Stimulated activated CD8-positive, alpha-beta memory T cell treated with anti-CD3 and anti-CD28 coated beads, Interleukin-4, amount 100 ng/mL, for 24 hours (primary cell): ENCODE results near the gene PYGM.

Experiments
- DNase-seq: peaks from one replicate; pipeline ENCODE4 v3.0.0-alpha.2; 2020; ENCODE audit warnings: low read depth

Gene PYGM

DNA sequence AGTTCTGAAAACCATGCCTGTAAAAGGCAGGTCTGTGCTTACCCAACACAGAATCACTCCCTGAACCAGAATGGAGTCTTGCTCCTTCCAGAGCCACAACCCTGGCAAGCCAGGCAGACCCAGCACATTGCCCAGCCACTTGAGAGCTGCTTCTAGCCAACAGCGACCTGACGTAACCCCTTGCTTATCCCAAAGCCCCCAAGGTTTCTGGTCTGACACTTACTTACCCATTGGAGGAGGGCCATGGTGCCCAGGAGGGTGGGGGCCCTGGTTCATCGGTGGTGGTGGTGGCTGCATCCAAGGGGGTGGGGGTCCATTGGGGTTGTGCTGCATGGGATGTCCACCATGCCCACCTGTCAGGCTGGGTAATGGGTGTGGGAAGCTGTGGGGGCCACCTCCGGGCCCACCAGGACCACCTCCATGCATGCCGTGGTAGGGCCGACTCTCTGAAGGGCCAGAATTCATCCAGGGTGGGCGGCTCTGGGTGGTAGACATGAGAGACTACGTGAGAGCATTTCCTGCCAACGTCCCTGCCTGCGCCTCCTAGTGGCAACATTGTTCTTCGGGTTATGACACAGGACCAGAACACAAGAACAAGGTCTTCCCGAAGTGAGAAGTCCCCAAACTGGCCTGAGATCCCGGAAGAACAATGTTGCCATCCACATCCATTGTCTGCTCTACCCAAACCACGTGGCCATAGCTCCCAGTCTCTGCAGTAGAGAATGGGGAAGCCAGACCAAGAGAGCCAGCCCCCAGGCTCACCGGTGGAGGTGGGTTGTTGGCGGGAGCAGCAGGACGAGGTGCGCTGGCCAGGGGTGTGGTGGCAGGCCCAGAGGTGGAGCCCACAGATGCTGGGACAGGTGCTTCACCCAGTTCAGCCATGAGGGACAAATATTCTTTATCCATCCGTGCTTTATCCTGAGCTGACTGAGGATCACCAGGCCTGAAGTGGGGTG lies 7.8 kb upstream of the PYGM start:
- DNase-seq: peak; percentile 72

DNA sequence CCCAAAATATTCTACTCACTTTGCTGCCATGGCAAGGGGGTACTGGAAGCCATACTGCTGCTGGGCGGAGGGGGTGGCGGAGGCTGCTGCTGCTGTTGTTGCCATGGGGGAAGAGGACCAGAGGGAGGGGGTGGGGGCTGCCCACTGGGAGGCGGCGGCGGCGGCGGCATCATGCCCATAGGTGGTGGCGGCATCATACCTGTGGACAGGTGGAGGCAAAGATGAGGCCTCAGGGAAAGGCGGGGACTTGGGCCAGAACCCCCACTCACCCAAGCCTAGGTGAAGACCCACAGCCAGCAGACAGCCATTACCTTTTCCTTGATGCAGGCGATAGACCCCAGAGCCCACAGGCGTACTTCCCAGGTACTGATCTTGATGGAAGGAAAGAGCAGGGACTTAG lies 7.1 kb upstream of the PYGM start:
- DNase-seq: no peak

GRCh38 chr11:64765851-64766665 lies 6.3 kb upstream of the PYGM start:
- DNase-seq: no peak

DNA sequence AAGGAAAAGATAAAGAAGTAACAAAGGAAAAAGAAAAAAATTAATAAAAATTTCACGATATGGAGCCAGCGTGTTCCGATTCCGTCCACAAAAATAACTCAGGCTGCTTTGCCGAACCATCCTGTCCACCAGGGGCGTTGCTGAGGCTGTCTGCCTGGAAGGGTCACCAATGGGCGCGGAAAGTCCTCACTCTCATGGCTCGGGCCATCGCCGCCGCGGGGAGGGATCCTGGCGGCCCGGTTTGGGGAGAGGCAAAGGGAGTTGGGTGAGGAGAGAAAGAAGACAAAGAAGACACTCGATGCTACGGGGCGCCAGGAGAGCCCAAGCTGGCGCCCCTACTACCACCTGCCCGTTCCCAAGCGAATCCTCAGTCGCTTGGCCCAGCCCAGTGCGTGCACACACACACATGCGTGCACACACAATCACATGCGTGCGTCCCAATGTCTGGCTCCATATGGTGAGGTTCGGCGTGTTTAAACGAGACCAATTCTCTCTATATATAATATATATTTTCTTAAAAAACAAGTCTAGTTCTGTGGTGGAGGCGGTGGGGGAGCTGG lies 5.6 kb upstream of the PYGM start:
- DNase-seq: no peak

- no peak for DNase-seq
Observed at GRCh38 chr11:64764753-64765152, 5.0 kb upstream of the PYGM start.

- DNase-seq: peak; percentile 40
Observed at GRCh38 chr11:64764040-64764611, 4.4 kb upstream of the PYGM start.

GRCh38 chr11:64763526-64764039 lies 3.8 kb upstream of the PYGM start:
- no peak for DNase-seq

DNA sequence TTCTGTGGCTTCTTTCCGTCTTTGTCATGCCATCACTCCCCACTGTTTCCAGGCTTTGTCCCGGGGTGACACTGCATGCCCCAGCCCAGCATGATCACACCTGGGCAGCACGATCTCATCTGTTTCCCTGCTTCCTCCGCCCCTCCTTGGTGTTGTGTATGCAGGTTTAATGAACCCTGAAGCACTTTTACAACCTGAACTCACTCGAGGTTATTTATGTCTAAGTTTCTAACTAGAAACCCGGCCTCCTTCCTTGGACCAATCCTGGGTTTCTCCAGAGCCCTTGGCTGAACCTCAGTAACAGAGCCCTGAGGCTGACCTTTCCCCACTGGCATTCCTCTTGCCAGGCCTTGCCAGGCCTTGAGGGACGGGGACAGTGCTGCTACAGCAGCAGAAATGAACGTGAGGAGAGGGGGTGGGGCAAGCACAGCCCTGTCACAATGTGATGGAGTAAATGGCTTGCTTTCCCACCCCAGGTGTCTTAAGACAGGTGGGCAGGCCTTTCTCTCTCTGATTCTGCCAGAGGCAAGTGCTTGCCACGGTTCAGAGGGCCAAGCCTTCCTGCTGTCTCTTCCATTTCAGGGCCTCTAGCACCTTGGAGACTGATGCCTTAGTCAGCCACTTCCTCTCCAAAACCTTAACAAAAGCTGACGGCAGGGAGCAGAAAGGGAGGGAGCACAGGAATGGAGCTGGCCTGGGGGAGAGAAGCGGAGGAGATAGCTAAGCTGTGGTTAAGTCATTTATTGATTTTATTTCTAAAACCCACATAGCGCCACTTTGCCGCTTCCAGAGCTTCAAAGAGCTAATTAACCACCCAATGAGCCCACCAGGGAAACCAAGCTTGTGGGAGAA lies 3.1 kb upstream of the PYGM start:
- no peak for DNase-seq

- no peak for DNase-seq
Observed at GRCh38 chr11:64762277-64762673, 2.5 kb upstream of the PYGM start.

DNA sequence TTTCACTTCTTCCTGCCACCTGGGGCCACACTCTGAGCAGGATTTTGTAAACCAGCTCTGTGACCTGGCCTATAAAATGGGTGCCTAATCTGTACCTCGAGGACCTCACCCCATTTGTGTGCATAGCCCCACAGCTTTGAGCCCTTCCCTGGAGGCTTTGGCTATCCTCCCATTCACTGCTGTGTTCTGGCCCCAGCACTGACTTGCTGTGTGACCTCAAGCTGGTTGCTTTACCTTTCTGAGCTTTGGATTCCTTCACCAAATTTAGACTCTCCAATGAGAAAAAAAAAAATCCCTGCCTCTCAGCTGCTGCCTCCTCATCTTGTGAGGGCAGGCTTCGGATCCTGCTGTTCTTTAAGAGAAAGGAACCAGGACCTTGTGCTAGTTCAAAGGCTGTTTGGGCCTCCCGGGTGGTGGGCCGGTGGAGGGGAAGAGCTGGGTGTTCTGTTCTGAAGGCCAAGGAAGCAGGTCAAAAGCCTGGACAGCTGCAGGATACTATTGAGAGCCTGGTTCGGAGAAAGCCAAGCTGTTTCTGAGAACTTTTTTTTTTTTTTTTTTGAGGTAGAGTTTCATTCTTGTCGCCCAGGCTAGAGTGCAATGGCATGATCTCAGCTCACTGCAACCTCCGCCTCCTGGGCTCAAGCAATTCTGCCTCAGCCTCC lies 1.1 kb upstream of the PYGM start:
- DNase-seq: no peak

GRCh38 chr11:64759131-64759721 lies 548 bp downstream of the PYGM start:
- no peak for DNase-seq

DNA sequence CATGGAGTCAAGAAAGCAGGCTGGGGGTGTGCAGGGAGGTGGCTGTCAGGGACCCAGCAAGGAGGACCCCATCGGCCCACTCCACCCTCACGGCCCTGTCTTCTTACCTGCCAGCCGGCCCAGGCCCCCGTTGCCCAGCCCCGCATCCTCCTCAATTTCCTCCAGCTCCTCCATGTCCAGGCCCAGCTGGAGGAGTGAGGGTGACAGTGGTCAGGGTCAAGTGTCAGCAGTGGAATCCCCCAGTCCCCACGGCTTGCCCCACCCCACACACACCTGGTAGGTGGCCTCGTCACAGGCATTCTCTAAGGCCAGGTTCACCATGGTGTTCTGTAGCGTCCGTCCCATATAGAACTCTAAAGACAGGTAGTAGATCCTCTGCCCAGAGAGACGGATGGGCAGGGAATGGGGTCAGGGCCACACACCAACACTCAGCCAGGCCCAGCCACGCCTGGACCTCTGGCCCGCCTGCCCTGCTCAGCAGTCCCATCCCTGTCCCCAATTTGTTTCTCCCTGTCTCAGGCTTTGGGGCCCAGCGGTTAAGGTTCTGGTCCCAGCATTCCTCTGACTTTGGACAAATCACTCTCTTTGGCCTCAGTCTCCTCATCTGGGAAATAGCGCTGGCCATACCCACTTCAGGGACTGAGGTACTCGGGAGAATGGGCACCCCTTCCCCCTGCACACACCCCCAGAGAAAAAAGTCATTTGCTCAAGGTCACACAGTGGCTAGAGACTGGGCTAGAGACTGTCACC lies 1.3 kb downstream of the PYGM start:
- no peak for DNase-seq

DNA sequence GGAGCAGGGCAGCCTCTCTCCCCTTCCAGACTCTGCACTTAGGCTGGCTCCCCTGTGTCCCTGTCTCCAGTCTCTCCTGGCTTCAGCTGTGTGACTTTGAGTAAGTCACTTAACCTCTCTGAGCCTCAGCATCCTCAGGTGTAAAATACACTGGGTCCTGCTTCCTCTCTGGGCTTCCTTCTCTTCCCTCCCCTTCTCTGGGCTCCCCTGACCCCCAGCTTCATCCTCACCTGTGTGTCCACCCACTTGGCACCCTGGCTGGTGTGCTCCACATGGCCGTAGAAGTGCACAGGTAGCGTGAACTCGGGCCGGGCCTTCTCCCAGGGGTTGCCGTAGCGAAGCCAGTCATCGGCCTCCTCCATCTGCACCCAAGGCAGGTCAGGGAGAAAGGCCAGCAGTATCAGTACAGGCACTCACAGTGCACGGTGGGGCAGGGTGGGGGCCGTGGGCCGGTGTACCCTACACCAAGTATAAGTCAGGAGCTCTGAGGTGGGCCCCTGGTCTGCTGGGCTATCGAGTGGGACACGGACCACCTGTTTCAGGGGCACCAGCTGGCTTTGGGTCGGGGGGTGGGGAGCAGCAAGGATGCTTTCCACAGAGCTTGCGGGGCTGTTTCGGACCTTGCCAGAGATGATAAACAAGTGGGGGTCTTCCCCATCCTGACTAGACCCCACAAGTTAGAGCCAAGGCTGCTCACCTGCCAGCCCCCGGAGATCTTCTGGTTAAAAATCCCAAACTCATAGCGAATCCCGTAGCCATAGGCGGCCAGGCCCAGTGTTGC lies 2.0 kb downstream of the PYGM start:
- no peak for DNase-seq

GRCh38 chr11:64755681-64756361 lies 4.0 kb downstream of the PYGM start:
- no peak for DNase-seq

- no peak for DNase-seq
Observed at GRCh38 chr11:64754919-64755662, 4.7 kb downstream of the PYGM start.

DNA sequence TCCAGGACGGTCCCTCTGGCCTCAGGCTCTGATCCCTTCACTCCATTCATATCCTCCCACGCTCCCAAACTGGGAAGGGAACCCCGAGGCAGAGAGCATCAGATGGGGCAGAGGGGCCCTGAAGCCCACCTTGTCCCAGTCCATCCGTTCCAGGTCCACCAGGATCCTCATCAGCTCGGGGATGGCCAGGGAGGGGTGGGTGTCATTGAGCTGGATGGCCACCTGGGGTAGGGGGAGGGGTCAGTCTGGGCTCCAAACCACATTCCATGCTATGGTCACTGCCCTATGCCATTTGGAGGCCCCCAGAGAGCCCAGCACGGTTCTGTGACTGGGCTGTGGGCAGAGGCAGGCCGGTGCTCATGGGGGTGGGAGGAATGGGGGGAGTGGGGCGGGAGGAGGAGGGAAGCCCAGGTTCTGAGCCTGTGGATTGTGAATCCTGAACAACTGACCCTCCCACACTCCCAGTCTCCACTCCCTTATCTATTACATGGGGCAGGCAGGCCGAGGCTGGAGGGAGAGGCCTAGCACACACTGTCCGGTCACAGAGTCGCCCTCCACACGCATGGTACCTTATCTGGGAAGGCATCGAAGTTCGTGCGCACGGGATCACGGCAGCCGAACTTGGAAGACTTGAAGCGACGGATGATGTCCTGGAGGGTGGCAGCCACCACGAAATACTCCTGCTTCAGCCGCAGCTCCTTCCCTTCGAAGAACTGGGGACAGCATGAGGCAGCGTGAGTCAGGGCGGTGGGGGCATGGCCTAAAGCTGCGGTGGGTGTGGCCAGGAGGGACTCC lies 5.5 kb downstream of the PYGM start:
- DNase-seq: no peak
